ENCODE results near the gene SNAPC1.

SNAPC1 gene

GRCh38 chr14:61838661-61839245, 76.5 kb downstream of the SNAPC1 start:
- H3K4me3 ChIP-seq (ENCODE audit: low read length): no peak overlapping the region
- no peak for DNase-seq
- no peak overlapping the region for H3K23ac ChIP-seq (ENCODE audit: low read length)
- H4K5ac ChIP-seq (ENCODE audit: low read length): no peak overlapping the region
- no peaks in the 10 kb centered on the region for H3K4me1 ChIP-seq (ENCODE audit: control insufficient read depth, low read depth, low read length)
- no peaks in the 10 kb centered on the region for H3K36me3 ChIP-seq (ENCODE audit: control insufficient read depth, insufficient read depth, low read length)
- H3K18ac ChIP-seq (ENCODE audit: low read length): no peak overlapping the region
- no peak overlapping the region for H3K9ac ChIP-seq (ENCODE audit: low read length)
- WGBS (ENCODE audit: extremely low coverage, insufficient coverage, low lambda C conversion rate): no CpG with 5 or more reads among the region's 5 CpGs
- H2BK120ac ChIP-seq (ENCODE audit: low read depth, low read length): no peak overlapping the region
- H2AK5ac ChIP-seq (ENCODE audit: low read length): no peak overlapping the region
- no peak overlapping the region for H2BK15ac ChIP-seq (replicated peaks; ENCODE audit: low read depth)
- H3K27me3 ChIP-seq (ENCODE audit: insufficient read depth, low read length, poor library complexity): no peaks in the 10 kb centered on the region
- no peaks in the 10 kb centered on the region for H3K79me2 ChIP-seq (ENCODE audit: control insufficient read depth, insufficient read depth, low read length)
- H3K27ac ChIP-seq (ENCODE audit: low read depth, low read length): no peak overlapping the region
- H2BK5ac ChIP-seq (ENCODE audit: low read length): no peak overlapping the region
- H3K4ac ChIP-seq (ENCODE audit: low read depth, low read length): no peak overlapping the region
- no peak overlapping the region for H3K4me2 ChIP-seq (ENCODE audit: low read length)
- no peak overlapping the region for H4K8ac ChIP-seq (ENCODE audit: low read depth, low read length)
- H3K56ac ChIP-seq (ENCODE audit: low read length): no peak overlapping the region
- H3K79me1 ChIP-seq (ENCODE audit: low read length): no peaks in the 10 kb centered on the region

- Histone ChIP-seq H3K4ac (ENCODE audit: low read depth, low read length) (no peak overlapping the region), H3K4me3 (ENCODE audit: low read length) (no peak overlapping the region), H2BK120ac (ENCODE audit: low read depth, low read length) (no peak overlapping the region), H3K56ac (ENCODE audit: low read length) (no peak overlapping the region), H4K8ac (ENCODE audit: low read depth, low read length) (no peak overlapping the region), H3K9ac (ENCODE audit: low read length) (no peak overlapping the region), H2BK15ac (replicated peaks; ENCODE audit: low read depth) (no peak overlapping the region), H3K79me2 (ENCODE audit: control insufficient read depth, insufficient read depth, low read length) (no peaks in the 10 kb centered on the region), H3K27ac (ENCODE audit: low read depth, low read length) (no peak overlapping the region), H3K4me1 (ENCODE audit: control insufficient read depth, low read depth, low read length) (no peaks in the 10 kb centered on the region), H3K23ac (ENCODE audit: low read length) (no peak overlapping the region), H2AK5ac (ENCODE audit: low read length) (no peak overlapping the region), H3K27me3 (ENCODE audit: insufficient read depth, low read length, poor library complexity) (no peaks in the 10 kb centered on the region), H3K18ac (ENCODE audit: low read length) (no peak overlapping the region), H2BK5ac (ENCODE audit: low read length) (no peak overlapping the region), H3K79me1 (ENCODE audit: low read length) (no peaks in the 10 kb centered on the region), H3K36me3 (ENCODE audit: control insufficient read depth, insufficient read depth, low read length) (no peaks in the 10 kb centered on the region), H3K4me2 (ENCODE audit: low read length) (no peak overlapping the region), H4K5ac (ENCODE audit: low read length) (no peak overlapping the region)
- WGBS (ENCODE audit: extremely low coverage, insufficient coverage, low lambda C conversion rate): no CpG with 5 or more reads among the region's 4 CpGs
- no peak for DNase-seq
Observed at GRCh38 chr14:61839507-61839906, 77.3 kb downstream of the SNAPC1 start.

- Histone ChIP-seq H3K79me2 (ENCODE audit: control insufficient read depth, insufficient read depth, low read length) (no peaks in the 10 kb centered on the region), H3K23ac (ENCODE audit: low read length) (no peak overlapping the region), H3K4me3 (ENCODE audit: low read length) (no peak overlapping the region), H3K27me3 (ENCODE audit: insufficient read depth, low read length, poor library complexity) (no peaks in the 10 kb centered on the region), H3K36me3 (ENCODE audit: control insufficient read depth, insufficient read depth, low read length) (no peaks in the 10 kb centered on the region), H3K79me1 (ENCODE audit: low read length) (no peaks in the 10 kb centered on the region), H4K5ac (ENCODE audit: low read length) (no peak overlapping the region), H3K9ac (ENCODE audit: low read length) (no peak overlapping the region), H4K8ac (ENCODE audit: low read depth, low read length) (no peak overlapping the region), H2BK5ac (ENCODE audit: low read length) (no peak overlapping the region), H3K4ac (ENCODE audit: low read depth, low read length) (no peak overlapping the region), H3K27ac (ENCODE audit: low read depth, low read length) (no peak overlapping the region), H2BK15ac (replicated peaks; ENCODE audit: low read depth) (no peak overlapping the region), H2BK120ac (ENCODE audit: low read depth, low read length) (no peak overlapping the region), H2AK5ac (ENCODE audit: low read length) (no peak overlapping the region), H3K56ac (ENCODE audit: low read length) (no peak overlapping the region), H3K4me1 (ENCODE audit: control insufficient read depth, low read depth, low read length) (no peaks in the 10 kb centered on the region), H3K4me2 (ENCODE audit: low read length) (no peak overlapping the region), H3K18ac (ENCODE audit: low read length) (no peak overlapping the region)
- DNase-seq: no peak
Observed at GRCh38 chr14:61841145-61841544, 78.9 kb downstream of the SNAPC1 start.
